Activated naive CD8-positive, alpha-beta T cell treated with anti-CD3 and anti-CD28 coated beads, Interleukin-2, amount 50 U/mL, for 24 hours (primary cell): ENCODE data around the gene GAGE12J.
"Not testable (repeated sequence)": the region's sequence is repeated elsewhere in the genome, so short reads cannot be mapped to it uniquely, and the experiment has no call there.

Source experiments
- ATAC-seq: fragments of 150-1000 bp; cut with Tn5 transposase; one replicate; pipeline ENCODE4 v1.10.0; 2021
- DNase-seq: peaks from one replicate; pipeline ENCODE4 v3.0.0; 2021
- H3K27ac Mint-ChIP-seq: one replicate; pipeline ENCODE4 v1.8.0; 2021; ENCODE audit warnings: mild to moderate bottlenecking, mixed read lengths
- H3K27me3 Mint-ChIP-seq: one replicate; pipeline ENCODE4 v1.8.0; 2021; ENCODE audit warnings: mixed read lengths
- H3K36me3 Mint-ChIP-seq: one replicate; pipeline ENCODE4 v1.8.0; 2021; ENCODE audit warnings: low read depth, mixed read lengths
- H3K4me1 Mint-ChIP-seq: one replicate; pipeline ENCODE4 v1.8.0; 2021; ENCODE audit warnings: mixed read lengths
- H3K4me3 Mint-ChIP-seq: one replicate; pipeline ENCODE4 v1.8.0; 2021; ENCODE audit warnings: mild to moderate bottlenecking, moderate library complexity, mixed read lengths
- H3K9me3 Mint-ChIP-seq: one replicate; pipeline ENCODE4 v1.8.0; 2021; ENCODE audit warnings: mixed read lengths

The GAGE12J gene

GRCh38 chrX:49321737-49322136 is at the start of gene GAGE12J:
GAGE12J (plus strand) TSS chrX:49322037; CDS start chrX:49323194, 1,157 bp downstream.
- not testable (repeated sequence) for H3K4me3 Mint-ChIP-seq, H3K27me3 Mint-ChIP-seq

GRCh38 chrX:49272421-49272820 is 49.4 kb upstream of the GAGE12J start:
- H3K36me3 Mint-ChIP-seq = peaks cover 9% of the 10 kb centered on the region
- ATAC-seq (no peak), DNase-seq (no peak)
- peak overlapping the region; percentile 82 for H3K27ac Mint-ChIP-seq
- peak overlapping the region; percentile 65 for H3K4me3 Mint-ChIP-seq
- H3K27me3 Mint-ChIP-seq = peaks cover 3% of the 10 kb centered on the region
- no peaks in the 10 kb centered on the region for H3K9me3 Mint-ChIP-seq
- peaks cover 81% of the 10 kb centered on the region for H3K4me1 Mint-ChIP-seq

More at GRCh38 chrX:49321737-49322136, at the start of gene GAGE12J:
- not testable (repeated sequence) for H3K9me3 Mint-ChIP-seq, H3K4me1 Mint-ChIP-seq, DNase-seq, H3K27ac Mint-ChIP-seq, H3K36me3 Mint-ChIP-seq, ATAC-seq

- ATAC-seq (peak; percentile 12), DNase-seq (peak; percentile 18)
- Mint-ChIP-seq H3K4me1 (peaks cover 83% of the 10 kb centered on the region), H3K27me3 (peaks cover 3% of the 10 kb centered on the region), H3K4me3 (peak overlapping the region; percentile 65), H3K9me3 (no peaks in the 10 kb centered on the region), H3K27ac (peak overlapping the region; percentile 82), H3K36me3 (peaks cover 9% of the 10 kb centered on the region)
These were observed 48.6 kb upstream of the GAGE12J start for GRCh38 chrX:49273181-49273727.

- Mint-ChIP-seq H3K4me3 (no peak overlapping the region), H3K27ac (peak overlapping the region; percentile 18), H3K36me3 (peaks cover 6% of the 10 kb centered on the region), H3K27me3 (no peaks in the 10 kb centered on the region), H3K4me1 (peaks cover 82% of the 10 kb centered on the region), H3K9me3 (no peaks in the 10 kb centered on the region)
- ATAC-seq = no peak
- DNase-seq = no peak
These were observed 45.6 kb upstream of the GAGE12J start for GRCh38 chrX:49276207-49276606.

- Mint-ChIP-seq H3K36me3 (peaks cover 4% of the 10 kb centered on the region), H3K4me3 (peak overlapping the region; percentile 14)
These were observed 44.9 kb upstream of the GAGE12J start for GRCh38 chrX:49276671-49277534.

DNA sequence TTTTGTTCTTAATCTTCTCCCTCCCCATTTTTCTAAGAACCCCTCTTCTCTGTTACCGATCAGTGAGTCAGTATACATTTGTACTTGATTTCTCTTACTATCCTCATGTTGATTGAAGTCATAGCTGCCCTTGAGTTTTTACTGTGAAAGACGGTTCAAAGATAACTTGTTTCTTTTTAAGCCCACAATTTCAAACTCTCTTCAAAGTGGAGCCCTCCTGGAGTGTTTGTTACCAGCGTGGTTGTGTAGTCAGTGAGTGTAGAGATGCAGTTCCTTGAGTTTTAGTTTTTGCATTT is 44.4 kb upstream of the GAGE12J start:
- H3K9me3 Mint-ChIP-seq = no peaks in the 10 kb centered on the region
- no peaks in the 10 kb centered on the region for H3K27me3 Mint-ChIP-seq
- H3K36me3 Mint-ChIP-seq = peaks cover 4% of the 10 kb centered on the region
- ATAC-seq (peak; percentile 10), DNase-seq (no peak)
- peak overlapping the region; percentile 51 for H3K4me3 Mint-ChIP-seq
- peaks cover 74% of the 10 kb centered on the region for H3K4me1 Mint-ChIP-seq
- peak overlapping the region; percentile 87 for H3K27ac Mint-ChIP-seq

More at GRCh38 chrX:49276671-49277534, 44.9 kb upstream of the GAGE12J start:
- DNase-seq (no peak), ATAC-seq (peak; percentile 25)
- H3K4me1 Mint-ChIP-seq = peaks cover 77% of the 10 kb centered on the region
- no peaks in the 10 kb centered on the region for H3K27me3 Mint-ChIP-seq
- H3K9me3 Mint-ChIP-seq = no peaks in the 10 kb centered on the region
- peak overlapping the region; percentile 87 for H3K27ac Mint-ChIP-seq

GRCh38 chrX:49278081-49278480 is 43.8 kb upstream of the GAGE12J start:
- H3K4me1 Mint-ChIP-seq = peaks cover 71% of the 10 kb centered on the region
- peak overlapping the region; percentile 87 for H3K27ac Mint-ChIP-seq
- H3K9me3 Mint-ChIP-seq = no peaks in the 10 kb centered on the region
- DNase-seq (no peak), ATAC-seq (no peak)
- no peaks in the 10 kb centered on the region for H3K27me3 Mint-ChIP-seq
- H3K36me3 Mint-ChIP-seq = peaks cover 4% of the 10 kb centered on the region
- H3K4me3 Mint-ChIP-seq = peak overlapping the region; percentile 51

GRCh38 chrX:49282647-49283011 is 39.2 kb upstream of the GAGE12J start:
- DNase-seq (no peak), ATAC-seq (peak; percentile 33)
- Mint-ChIP-seq H3K27me3 (no peaks in the 10 kb centered on the region), H3K27ac (no peak overlapping the region), H3K9me3 (no peaks in the 10 kb centered on the region), H3K4me1 (peaks cover 30% of the 10 kb centered on the region), H3K4me3 (no peak overlapping the region), H3K36me3 (no peaks in the 10 kb centered on the region)

DNA sequence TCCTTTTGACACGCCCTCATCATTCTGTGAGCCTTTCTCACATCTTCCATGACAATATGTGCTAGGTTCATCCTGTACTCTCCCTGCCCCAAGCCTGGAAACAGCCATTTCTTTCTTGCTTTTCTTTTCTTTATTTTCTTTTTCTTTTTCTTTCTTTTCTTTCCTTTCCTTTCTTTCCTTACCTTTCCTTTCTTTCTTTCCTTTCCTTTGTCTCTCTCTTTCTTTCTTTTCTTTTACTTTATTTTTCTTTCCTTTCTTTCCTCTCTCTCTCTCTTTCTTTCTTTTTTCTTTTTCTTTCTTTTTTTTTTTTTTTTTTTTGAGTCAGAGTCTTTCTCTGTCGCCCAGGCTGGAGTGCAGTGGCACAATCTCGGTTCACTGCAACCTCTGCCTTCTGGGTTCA is 37.6 kb upstream of the GAGE12J start:
- Mint-ChIP-seq H3K27ac (no peak overlapping the region), H3K4me1 (peaks cover 29% of the 10 kb centered on the region), H3K27me3 (no peaks in the 10 kb centered on the region), H3K36me3 (no peaks in the 10 kb centered on the region), H3K9me3 (no peaks in the 10 kb centered on the region), H3K4me3 (no peak overlapping the region)
- DNase-seq (no peak), ATAC-seq (no peak)

DNA sequence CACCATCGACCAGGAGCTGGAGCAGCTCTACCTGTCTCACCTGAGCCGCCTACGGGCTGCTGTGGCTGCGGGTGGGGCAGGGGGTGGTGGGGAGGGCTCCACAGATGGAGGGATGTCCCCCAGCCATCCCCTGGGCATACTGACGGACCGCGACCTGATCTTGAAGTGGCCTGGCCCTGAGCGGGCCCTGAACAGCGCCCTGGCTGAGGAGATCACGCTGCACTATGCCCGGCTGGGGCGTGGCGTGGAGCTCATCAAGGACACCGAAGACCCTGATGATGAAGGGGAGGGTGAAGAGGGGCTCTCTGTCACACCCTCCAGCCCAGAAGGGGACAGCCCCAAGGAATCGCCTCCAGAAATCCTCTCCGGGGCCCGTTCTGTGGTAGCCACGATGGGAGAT is 35.7 kb upstream of the GAGE12J start:
- Mint-ChIP-seq H3K9me3 (no peaks in the 10 kb centered on the region), H3K4me3 (no peak overlapping the region), H3K27me3 (no peaks in the 10 kb centered on the region), H3K4me1 (peaks cover 23% of the 10 kb centered on the region), H3K27ac (no peak overlapping the region), H3K36me3 (no peaks in the 10 kb centered on the region)
- no peak for DNase-seq
- ATAC-seq = no peak

GRCh38 chrX:49286581-49286980 is 35.3 kb upstream of the GAGE12J start:
- Mint-ChIP-seq H3K27me3 (no peaks in the 10 kb centered on the region), H3K9me3 (no peaks in the 10 kb centered on the region), H3K4me3 (no peak overlapping the region), H3K4me1 (peaks cover 23% of the 10 kb centered on the region), H3K36me3 (no peaks in the 10 kb centered on the region), H3K27ac (no peak overlapping the region)
- no peak for ATAC-seq
- no peak for DNase-seq

DNA sequence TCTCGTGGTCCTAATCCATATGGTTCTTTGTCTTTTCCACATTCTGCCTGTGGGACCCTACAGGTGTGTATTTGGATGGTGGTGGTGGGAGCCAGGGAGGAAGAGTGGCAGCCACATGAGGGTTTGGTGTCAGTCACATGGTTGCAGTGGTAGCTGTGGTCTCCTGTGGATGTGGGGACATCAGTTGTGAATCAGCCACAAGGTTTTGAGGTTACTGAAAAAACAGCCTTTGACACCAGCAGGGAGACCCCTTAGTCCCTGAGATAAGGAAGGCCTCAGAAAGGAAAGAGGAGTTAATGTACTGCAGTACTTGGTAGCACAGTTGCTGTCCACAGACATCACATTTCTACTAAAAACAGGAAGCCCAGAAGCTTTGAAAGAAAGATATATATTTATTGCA is 34.2 kb upstream of the GAGE12J start:
- ATAC-seq = no peak
- Mint-ChIP-seq H3K4me3 (no peak overlapping the region), H3K27ac (no peak overlapping the region), H3K9me3 (no peaks in the 10 kb centered on the region), H3K4me1 (peaks cover 27% of the 10 kb centered on the region), H3K36me3 (no peaks in the 10 kb centered on the region), H3K27me3 (no peaks in the 10 kb centered on the region)
- DNase-seq = no peak

DNA sequence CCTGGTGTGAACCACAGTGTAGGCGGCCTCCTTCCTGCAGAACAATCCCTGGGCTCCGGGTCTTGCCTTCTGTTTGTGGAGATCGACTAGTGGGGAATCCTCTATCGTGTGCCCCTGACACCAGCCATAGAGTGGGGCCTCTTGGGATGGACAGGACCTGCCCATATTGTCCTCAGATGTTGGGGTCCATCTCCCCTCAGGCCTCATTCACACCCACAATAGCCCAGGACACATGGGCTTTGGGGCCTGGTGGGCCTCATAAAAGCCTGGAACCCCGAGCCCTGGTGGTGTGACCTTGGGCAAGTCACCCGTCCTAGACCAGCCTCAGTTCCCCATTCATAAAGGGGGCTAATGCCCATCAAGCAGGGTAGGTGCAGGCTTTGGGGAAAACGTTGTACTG is 31.6 kb upstream of the GAGE12J start:
- Mint-ChIP-seq H3K9me3 (no peaks in the 10 kb centered on the region), H3K4me3 (no peak overlapping the region)

GRCh38 chrX:49291615-49292337 is 30.1 kb upstream of the GAGE12J start:
- peak; percentile 74 for DNase-seq
- no peak overlapping the region for H3K27ac Mint-ChIP-seq
- H3K4me3 Mint-ChIP-seq = no peak overlapping the region

More for the DNA sequence above, 31.6 kb upstream of the GAGE12J start:
- peaks cover 27% of the 10 kb centered on the region for H3K4me1 Mint-ChIP-seq
- no peak overlapping the region for H3K27ac Mint-ChIP-seq
- no peak for DNase-seq
- H3K36me3 Mint-ChIP-seq = no peaks in the 10 kb centered on the region
- no peaks in the 10 kb centered on the region for H3K27me3 Mint-ChIP-seq
- ATAC-seq = no peak

More at GRCh38 chrX:49291615-49292337, 30.1 kb upstream of the GAGE12J start:
- no peaks in the 10 kb centered on the region for H3K9me3 Mint-ChIP-seq
- peak; percentile 89 for ATAC-seq
- peaks cover 27% of the 10 kb centered on the region for H3K4me1 Mint-ChIP-seq
- H3K27me3 Mint-ChIP-seq = no peaks in the 10 kb centered on the region
- H3K36me3 Mint-ChIP-seq = no peaks in the 10 kb centered on the region
